ENCODE measurements around the gene PIGL.

DNA sequence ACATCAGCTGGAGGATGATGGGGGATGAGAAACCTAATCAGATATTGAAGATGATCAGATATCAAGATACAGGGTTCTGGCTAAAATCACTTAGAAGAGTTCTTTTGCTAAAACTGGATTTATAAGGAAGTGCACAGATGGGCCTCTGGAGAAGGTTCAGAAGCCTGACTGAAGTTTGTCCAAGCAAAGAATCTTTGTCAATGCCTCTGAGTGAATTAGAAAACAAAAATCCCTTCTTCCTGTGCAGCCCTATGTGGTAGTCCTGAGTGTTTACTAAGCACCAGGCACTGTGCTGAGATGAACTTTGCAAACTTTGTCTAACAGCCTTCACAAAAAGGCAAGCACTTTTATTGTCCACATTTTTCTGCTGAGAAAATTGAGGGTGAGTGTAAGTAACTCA is 147.6 kb downstream of the PIGL start:
- no peak for TF ChIP-seq TAF1 (IDR thresholded peaks at IDR 0.05; ENCODE audit: borderline replicate concordance, low read depth, low read length)
- TF ChIP-seq POLR2AphosphoS5 (IDR thresholded peaks at IDR 0.05; ENCODE audit: low read depth, low read length), result no peak
